Upper lobe of left lung (tissue), 4 donors: ENCODE measurements around the gene SRPK2.
"Not testable (repeated sequence)": the region's sequence is repeated elsewhere in the genome, so short reads cannot be mapped to it uniquely, and the experiment has no call there.

Experiments used
- CTCF ChIP-seq, 6 experiments: fragments of 450-650 bp in 4 of 6; fragments of 200-600 bp in 2 of 6; sonication (generic) in 2 of 6; IDR thresholded peaks; one replicate each; pipeline ENCODE4 v1.5.1; 2016 to 2019; ENCODE audit warnings: antibody characterized with exemption in 6 of 6
- EP300 ChIP-seq, 4 donors: sonication (generic); formaldehyde crosslinking; IDR thresholded peaks; one replicate each; pipeline ENCODE4 v1.5.1; 2017; ENCODE audit warnings: antibody characterized with exemption in 4 of 4, control low read depth in 2 of 4
- POLR2A ChIP-seq, 4 donors: fragments of 450-650 bp; IDR thresholded peaks; one replicate each; pipeline ENCODE4 v1.5.1; 2016 to 2017; ENCODE audit warnings: antibody characterized with exemption in 4 of 4, mild to moderate bottlenecking in 2 of 4
- POLR2AphosphoS5 ChIP-seq, 2 donors: sonication (generic); formaldehyde crosslinking; IDR thresholded peaks; one replicate each; pipeline ENCODE4 v1.5.1; 2017; ENCODE audit warnings: antibody characterized with exemption in 2 of 2

DNA sequence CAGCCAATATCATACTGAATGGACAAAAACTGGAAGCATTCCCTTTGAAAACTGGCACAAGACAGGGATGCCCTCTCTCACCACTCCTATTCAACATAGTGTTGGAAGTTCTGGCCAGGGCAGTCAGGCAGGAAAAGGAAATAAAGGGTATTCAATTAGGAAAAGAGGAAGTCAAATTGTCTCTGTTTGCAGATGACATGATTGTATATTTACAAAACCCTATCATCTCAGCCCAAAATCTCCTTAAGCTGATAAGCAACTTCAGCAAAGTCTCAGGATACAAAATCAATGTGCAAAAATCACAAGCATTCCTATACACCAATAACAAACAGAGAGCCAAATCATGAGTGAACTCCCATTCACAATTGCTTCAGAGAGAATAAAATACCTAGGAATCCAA lies 129.8 kb downstream of the SRPK2 start:
- TF ChIP-seq POLR2A, CTCF, POLR2AphosphoS5, EP300 (IDR thresholded peaks at IDR 0.05): not testable (repeated sequence)
